ENCODE results near the gene CPSF3. TPM values are rescaled to one million over a fixed set of nuclear protein-coding genes. Genes with fewer than 3 reads are reported as not detected.
A peak's percentile ranks its signal among the peaks of the same experiment; 100 is the strongest.

Gene CPSF3
- total and polyA plus RNA-seq, 2 of the 13 experiments (the other 11 are each of a cell fraction or from before 2014, with no cell fraction given): 19.8 to 93.0 TPM

DNA sequence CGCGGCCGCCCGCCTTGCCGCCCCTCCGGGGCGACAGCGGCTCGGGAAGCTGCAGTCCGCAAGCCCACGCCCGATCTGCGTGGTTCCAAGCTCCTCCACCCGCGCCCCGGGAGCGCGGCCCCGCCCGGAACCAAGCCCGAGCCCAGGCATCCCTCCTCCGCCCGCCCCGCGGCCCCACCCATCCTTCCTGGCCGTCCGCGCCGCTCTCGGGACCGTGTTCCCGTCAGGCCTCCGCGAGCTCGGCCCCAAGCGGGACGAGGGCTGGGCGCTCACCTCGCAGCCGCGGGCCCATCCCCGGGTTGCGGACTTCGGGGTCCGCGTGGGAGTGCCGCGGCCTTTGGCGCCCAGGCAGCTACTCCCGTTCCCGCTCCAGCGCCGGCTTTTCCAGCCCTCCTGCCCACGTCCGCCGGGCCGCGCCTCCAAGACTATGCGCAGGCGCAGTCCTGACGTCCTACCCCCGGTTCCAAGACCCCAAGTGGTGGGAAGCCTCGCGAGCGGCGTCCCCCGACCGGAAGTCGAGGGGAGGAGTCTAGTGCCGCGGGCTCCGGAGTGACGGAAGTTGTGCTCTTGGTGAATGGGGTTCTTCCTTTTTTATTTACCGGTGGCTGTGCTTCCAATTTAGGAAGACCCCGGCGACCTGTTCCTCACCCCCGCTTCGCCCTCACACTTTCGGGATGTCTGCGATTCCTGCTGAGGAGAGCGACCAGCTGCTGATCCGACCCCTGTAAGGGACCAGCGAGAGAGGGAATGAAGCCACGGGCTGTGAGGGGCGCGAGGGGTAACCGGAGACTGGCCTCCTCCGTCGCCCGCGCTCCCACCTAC is at the start of gene CPSF3, which contains the start of gene ITGB1BP1 (continued):
- TF ChIP-seq, protein P1, sequence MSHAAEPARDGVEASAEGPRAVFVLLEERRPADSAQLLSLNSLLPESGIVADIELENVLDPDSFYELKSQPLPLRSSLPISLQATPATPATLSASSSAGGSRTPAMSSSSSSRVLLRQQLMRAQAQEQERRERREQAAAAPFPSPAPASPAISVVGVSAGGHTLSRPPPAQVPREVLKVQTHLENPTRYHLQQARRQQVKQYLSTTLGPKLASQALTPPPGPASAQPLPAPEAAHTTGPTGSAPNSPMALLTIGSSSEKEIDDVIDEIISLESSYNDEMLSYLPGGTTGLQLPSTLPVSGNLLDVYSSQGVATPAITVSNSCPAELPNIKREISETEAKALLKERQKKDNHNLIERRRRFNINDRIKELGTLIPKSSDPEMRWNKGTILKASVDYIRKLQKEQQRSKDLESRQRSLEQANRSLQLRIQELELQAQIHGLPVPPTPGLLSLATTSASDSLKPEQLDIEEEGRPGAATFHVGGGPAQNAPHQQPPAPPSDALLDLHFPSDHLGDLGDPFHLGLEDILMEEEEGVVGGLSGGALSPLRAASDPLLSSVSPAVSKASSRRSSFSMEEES (CRISPR knock-in tag; IDR thresholded peaks at IDR 0.05): no peak
- TF ChIP-seq CCAR2 (optimal IDR thresholded peaks at IDR 0.05; ENCODE audit: low read depth, low read length): peak; percentile 55
- peak; percentile 92 for TF ChIP-seq ZMAT3 (CRISPR knock-in tag; conservative IDR thresholded peaks at IDR 0.05)
- TF ChIP-seq, protein P2, sequence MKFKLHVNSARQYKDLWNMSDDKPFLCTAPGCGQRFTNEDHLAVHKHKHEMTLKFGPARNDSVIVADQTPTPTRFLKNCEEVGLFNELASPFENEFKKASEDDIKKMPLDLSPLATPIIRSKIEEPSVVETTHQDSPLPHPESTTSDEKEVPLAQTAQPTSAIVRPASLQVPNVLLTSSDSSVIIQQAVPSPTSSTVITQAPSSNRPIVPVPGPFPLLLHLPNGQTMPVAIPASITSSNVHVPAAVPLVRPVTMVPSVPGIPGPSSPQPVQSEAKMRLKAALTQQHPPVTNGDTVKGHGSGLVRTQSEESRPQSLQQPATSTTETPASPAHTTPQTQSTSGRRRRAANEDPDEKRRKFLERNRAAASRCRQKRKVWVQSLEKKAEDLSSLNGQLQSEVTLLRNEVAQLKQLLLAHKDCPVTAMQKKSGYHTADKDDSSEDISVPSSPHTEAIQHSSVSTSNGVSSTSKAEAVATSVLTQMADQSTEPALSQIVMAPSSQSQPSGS (CRISPR knock-in tag; IDR thresholded peaks at IDR 0.05): peak; percentile 79
- TF ChIP-seq, protein P3, sequence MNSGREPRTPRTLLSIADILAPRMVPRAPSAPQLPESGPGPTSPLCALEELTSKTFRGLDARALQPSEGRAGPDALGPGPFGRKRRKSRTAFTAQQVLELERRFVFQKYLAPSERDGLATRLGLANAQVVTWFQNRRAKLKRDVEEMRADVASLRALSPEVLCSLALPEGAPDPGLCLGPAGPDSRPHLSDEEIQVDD (CRISPR knock-in tag; IDR thresholded peaks at IDR 0.05; ENCODE audit: borderline replicate concordance): no peak
- TF ChIP-seq RFX1 (IDR thresholded peaks at IDR 0.05): no peak
- peak; percentile 72 for TF ChIP-seq ZBTB38 (CRISPR knock-in tag; IDR thresholded peaks at IDR 0.05)
- TF ChIP-seq ZSCAN9 (CRISPR knock-in tag; IDR thresholded peaks at IDR 0.05; ENCODE audit: borderline replicate concordance): peak; percentile 75
- TF ChIP-seq ZNF569 (CRISPR knock-in tag; IDR thresholded peaks at IDR 0.05; ENCODE audit: borderline replicate concordance): no peak
- peak; percentile 35; the same call in 1 of the 2 replicates for TF ChIP-seq RCOR2 (CRISPR knock-in tag; IDR thresholded peaks at IDR 0.05)
- TF ChIP-seq GATAD2A (CRISPR knock-in tag; IDR thresholded peaks at IDR 0.05): peak; percentile 63; the same call in 1 of the 2 replicates
- TF ChIP-seq HDAC2 (CRISPR knock-in tag; IDR thresholded peaks at IDR 0.05): peak; percentile 50
- TF ChIP-seq ZNF333 (CRISPR knock-in tag; IDR thresholded peaks at IDR 0.05; ENCODE audit: borderline replicate concordance): peak; percentile 93
- no peak for TF ChIP-seq ZNF207 (IDR thresholded peaks at IDR 0.05; ENCODE audit: borderline replicate concordance)
- no peak; the same call in 1 of the 2 replicates for TF ChIP-seq PAX8 (CRISPR knock-in tag; IDR thresholded peaks at IDR 0.05; ENCODE audit: borderline replicate concordance)
- TF ChIP-seq, protein P4, sequence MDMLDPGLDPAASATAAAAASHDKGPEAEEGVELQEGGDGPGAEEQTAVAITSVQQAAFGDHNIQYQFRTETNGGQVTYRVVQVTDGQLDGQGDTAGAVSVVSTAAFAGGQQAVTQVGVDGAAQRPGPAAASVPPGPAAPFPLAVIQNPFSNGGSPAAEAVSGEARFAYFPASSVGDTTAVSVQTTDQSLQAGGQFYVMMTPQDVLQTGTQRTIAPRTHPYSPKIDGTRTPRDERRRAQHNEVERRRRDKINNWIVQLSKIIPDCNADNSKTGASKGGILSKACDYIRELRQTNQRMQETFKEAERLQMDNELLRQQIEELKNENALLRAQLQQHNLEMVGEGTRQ (IDR thresholded peaks at IDR 0.05; ENCODE audit: low read depth, low read length): no peak
- TF ChIP-seq, protein P4 (CRISPR knock-in tag; IDR thresholded peaks at IDR 0.05; ENCODE audit: borderline replicate concordance): no peak
- peak; percentile 59 for TF ChIP-seq NR2C2 (CRISPR knock-in tag; IDR thresholded peaks at IDR 0.05; ENCODE audit: borderline replicate concordance)
- TF ChIP-seq ZNF282 (IDR thresholded peaks at IDR 0.05; ENCODE audit: partially characterized antibody): no peak
- peak; percentile 27; the same call in 1 of the 2 replicates for TF ChIP-seq BRD4 (CRISPR knock-in tag; IDR thresholded peaks at IDR 0.05)
- no peak; the same call in 1 of the 2 replicates for TF ChIP-seq NFIC (IDR thresholded peaks at IDR 0.05; ENCODE audit: low read length)
- TF ChIP-seq, protein P5, sequence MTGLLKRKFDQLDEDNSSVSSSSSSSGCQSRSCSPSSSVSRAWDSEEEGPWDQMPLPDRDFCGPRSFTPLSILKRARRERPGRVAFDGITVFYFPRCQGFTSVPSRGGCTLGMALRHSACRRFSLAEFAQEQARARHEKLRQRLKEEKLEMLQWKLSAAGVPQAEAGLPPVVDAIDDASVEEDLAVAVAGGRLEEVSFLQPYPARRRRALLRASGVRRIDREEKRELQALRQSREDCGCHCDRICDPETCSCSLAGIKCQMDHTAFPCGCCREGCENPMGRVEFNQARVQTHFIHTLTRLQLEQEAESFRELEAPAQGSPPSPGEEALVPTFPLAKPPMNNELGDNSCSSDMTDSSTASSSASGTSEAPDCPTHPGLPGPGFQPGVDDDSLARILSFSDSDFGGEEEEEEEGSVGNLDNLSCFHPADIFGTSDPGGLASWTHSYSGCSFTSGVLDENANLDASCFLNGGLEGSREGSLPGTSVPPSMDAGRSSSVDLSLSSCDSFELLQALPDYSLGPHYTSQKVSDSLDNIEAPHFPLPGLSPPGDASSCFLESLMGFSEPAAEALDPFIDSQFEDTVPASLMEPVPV (CRISPR knock-in tag; IDR thresholded peaks at IDR 0.05): no peak; the same call in 1 of the 2 replicates
- peak; percentile 61; the same call in 1 of the 2 replicates for TF ChIP-seq SOX5 (CRISPR knock-in tag; IDR thresholded peaks at IDR 0.05; ENCODE audit: borderline replicate concordance)
- peak; percentile 66 for TF ChIP-seq MED8 (CRISPR knock-in tag; IDR thresholded peaks at IDR 0.05; ENCODE audit: insufficient replicate concordance)
